ENCODE measurements around the gene CCNA2.
A peak's percentile ranks its signal among the peaks of the same experiment; 100 is the strongest.

Gene CCNA2

DNA sequence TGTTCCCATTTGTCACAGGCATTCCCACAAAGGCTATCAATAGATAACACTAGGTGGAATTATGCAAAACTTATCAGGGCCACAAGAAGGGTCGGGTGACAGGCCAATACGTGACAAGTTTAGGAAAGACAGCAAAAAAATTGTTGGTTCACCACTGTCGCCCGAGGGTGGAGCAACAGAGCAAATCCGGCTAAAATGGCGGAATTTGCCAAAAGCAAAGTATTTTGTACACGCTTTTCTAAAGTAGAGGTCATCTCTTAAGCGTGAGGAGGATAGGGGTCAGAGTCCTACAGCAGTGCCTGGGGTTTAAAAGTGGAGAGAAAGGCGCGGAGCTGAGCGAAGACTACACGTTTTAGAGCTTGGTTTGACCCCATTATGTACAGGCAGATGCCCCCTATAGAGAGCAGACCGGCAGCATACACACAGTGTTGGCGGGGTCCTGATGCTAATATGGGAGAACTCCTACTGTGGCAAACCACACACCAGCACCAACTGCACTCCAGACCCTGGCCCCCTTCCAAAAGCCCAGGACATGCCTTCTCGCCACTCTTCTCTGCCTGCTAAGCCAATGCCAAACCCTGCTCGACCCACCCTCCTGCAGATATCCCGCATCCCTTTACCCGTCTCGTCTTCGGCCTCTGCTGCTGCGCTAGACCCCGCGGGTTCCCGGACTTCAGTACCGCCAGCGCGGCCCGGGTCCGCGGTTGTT is 733 bp downstream of the CCNA2 start:
- peak overlapping the region; percentile 77 for H3K4me3 ChIP-seq (ENCODE audit: low read length)
- peak; percentile 49 for TF ChIP-seq CTCF (conservative IDR thresholded peaks at IDR 0.05; ENCODE audit: low read length)

GRCh38 chr4:121822047-121822446 is 1.6 kb downstream of the CCNA2 start:
- DNase-seq (ENCODE audit: low read depth) = no peak
- H3K4me3 ChIP-seq (ENCODE audit: low read length) = peak overlapping the region; percentile 77
- TF ChIP-seq CTCF (conservative IDR thresholded peaks at IDR 0.05; ENCODE audit: low read length) = no peak

More for the DNA sequence above, 733 bp downstream of the CCNA2 start:
- no peak for DNase-seq (ENCODE audit: low read depth)

DNA sequence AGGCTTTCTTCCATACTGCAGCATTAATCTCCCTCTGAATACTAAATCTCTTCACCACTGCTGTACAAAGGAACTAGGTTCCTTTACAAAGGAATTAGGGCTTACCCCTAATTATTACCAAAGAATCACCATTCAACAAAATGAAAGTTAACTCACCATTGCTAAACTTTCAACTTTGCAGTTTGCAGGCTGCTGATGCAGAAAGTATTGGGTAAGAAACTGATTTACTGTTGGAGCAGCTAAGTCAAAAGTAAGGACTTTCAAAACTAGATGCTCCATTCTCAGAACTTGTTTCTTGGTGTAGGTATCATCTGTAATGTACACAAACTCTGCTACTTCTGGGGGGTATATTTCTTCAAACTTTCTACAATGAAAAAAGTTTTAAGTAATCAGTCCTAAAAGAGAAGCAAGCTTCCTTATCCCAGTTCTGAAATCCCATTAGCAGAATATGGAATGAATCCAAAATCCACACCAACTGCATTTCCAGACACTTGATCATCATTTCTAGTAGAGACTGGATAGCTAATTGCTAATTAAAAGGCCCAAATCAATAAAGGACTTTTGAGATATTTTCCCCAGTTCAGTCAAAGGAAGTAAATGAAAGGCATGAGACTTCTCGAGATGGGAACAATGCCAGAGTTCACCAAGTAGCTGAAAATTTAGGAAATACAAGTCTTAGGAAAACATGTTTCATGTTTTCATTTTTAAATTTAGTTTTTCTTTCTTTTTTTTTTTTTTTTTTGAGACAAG is 4.3 kb downstream of the CCNA2 start:
- TF ChIP-seq CTCF (conservative IDR thresholded peaks at IDR 0.05; ENCODE audit: low read length) = no peak
- no peak overlapping the region for H3K4me3 ChIP-seq (ENCODE audit: low read length)
- peak; percentile 48 for DNase-seq (ENCODE audit: low read depth)

DNA sequence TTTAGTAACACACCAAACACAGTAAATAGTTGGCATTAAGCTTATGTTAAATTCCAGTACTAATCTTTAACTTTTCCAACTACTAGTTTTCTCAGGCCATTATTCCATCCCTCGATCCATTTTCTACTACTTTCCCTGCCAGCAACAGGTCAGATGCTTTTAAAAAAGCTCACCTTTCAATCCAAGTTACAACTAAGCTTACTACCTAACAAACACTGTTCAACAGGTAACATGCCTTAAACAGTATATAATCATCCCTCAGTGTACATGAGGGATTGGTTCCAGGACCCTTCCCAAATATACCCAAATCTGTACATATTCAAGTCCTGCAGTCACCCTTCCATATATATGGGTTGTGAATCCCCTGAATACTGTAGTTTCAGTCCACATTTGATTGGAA is 5.5 kb downstream of the CCNA2 start:
- H3K4me3 ChIP-seq (ENCODE audit: low read length) = no peak overlapping the region
- no peak for TF ChIP-seq CTCF (conservative IDR thresholded peaks at IDR 0.05; ENCODE audit: low read length)

DNA sequence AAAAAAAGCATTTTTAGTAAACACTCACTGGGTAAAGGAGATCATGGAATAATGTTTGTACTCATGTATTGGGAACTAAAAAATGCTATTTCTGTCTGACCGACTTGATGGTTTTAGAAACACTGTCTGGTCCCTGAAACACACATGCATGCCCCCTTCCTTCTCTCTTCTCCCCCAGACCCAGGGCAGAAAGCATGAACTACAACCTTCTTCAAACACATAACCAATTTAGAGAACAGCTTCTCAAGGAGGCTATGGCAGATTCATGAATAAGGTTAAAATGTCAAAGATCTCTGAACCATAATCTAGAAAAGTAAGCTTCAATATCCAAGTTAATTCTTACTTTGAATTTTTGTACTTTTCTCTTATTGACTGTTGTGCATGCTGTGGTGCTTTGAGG is 6.0 kb downstream of the CCNA2 start:
- no peak for DNase-seq (ENCODE audit: low read depth)
- no peak overlapping the region for H3K4me3 ChIP-seq (ENCODE audit: low read length)
- TF ChIP-seq CTCF (conservative IDR thresholded peaks at IDR 0.05; ENCODE audit: low read length) = no peak

More for the DNA sequence above, 5.5 kb downstream of the CCNA2 start:
- no peak for DNase-seq (ENCODE audit: low read depth)

DNA sequence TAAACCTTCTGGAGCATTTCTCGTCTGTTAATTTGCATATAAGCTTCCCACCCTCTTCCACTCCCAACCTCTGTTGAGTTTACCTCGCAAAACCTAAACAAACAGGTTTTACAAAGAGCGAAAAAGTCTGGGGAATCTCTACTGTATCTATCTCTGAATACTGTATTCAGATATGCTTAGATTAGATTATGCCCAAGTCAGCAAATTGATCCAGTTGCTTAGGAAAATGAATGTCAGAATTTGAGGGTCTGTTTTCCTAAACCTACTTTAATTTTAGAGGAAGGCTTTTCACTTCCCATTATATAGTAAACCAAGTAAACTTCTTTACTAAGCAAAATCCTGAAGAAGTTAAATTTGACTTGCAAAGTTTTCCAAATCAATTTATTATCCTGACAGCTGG is 6.7 kb downstream of the CCNA2 start:
- H3K4me3 ChIP-seq (ENCODE audit: low read length) = no peak overlapping the region
- no peak for DNase-seq (ENCODE audit: low read depth)
- TF ChIP-seq CTCF (conservative IDR thresholded peaks at IDR 0.05; ENCODE audit: low read length) = no peak

- no peak for TF ChIP-seq CTCF (conservative IDR thresholded peaks at IDR 0.05; ENCODE audit: low read length)
- H3K4me3 ChIP-seq (ENCODE audit: low read length) = no peak overlapping the region
- DNase-seq (ENCODE audit: low read depth) = peak; percentile 55
Measured at GRCh38 chr4:121814756-121815155, 8.9 kb downstream of the CCNA2 start.

Data from AG10803 (cell line).